ENCODE results near the gene SMC4.
"Not testable (repeated sequence)": the region's sequence is repeated elsewhere in the genome, so short reads cannot be mapped to it uniquely, and the experiment has no call there.

The SMC4 gene

DNA sequence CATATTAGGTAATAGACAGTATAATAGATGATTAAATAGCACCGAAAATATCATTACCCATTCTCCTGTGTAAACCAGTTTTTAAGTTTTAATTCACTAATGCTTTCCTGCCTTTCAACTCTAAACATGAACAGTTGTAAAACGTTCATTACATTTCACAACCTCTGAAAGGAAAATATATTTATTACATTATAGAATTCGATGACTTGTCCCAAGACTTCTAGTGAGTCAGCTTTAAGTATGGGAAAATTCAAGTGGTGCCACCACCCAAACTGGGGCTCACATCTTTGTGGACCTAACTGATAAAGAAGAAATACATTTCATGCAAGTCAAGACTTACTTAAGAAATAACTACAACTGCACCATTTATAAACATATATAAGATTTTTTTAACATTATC is 48.1 kb downstream of the SMC4 start:
- DNase-seq, result no peak

DNA sequence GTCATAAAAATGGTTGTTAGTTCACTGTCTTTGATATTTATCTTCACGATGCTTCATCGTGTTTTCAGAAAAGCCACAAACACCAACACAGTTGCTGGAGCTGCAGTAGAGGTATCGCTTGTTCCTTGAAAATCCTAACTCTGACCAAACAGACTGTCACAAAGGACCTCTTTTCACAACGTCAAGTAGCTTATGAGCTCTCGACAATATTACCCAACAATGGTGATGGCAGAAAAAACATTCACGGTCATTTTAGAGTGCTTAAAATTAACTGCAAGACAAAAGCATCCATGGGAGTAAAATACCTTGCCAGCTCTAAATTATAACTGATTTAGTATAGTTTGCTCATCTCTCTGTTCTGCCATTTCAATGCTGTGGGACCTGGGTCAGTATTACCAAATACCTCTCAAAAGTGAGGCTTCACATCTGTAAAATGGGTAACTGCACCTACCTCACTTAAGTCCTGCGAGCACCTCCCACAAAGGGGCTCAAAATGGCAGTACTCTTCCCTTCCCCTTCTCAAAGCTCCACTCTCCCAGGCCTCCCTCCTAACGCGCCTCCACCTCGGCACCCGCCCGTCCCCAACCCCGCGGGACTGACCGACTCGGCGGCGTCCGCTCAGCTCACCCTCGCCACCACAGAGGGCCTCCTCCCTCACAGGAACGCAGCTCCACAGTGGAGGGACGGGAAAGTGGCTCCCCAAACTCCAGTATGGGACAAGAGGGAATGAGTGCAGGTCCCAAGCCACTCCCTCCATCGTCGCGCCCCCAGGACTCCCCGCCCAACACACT is 49.6 kb downstream of the SMC4 start:
- DNase-seq, result no peak

DNA sequence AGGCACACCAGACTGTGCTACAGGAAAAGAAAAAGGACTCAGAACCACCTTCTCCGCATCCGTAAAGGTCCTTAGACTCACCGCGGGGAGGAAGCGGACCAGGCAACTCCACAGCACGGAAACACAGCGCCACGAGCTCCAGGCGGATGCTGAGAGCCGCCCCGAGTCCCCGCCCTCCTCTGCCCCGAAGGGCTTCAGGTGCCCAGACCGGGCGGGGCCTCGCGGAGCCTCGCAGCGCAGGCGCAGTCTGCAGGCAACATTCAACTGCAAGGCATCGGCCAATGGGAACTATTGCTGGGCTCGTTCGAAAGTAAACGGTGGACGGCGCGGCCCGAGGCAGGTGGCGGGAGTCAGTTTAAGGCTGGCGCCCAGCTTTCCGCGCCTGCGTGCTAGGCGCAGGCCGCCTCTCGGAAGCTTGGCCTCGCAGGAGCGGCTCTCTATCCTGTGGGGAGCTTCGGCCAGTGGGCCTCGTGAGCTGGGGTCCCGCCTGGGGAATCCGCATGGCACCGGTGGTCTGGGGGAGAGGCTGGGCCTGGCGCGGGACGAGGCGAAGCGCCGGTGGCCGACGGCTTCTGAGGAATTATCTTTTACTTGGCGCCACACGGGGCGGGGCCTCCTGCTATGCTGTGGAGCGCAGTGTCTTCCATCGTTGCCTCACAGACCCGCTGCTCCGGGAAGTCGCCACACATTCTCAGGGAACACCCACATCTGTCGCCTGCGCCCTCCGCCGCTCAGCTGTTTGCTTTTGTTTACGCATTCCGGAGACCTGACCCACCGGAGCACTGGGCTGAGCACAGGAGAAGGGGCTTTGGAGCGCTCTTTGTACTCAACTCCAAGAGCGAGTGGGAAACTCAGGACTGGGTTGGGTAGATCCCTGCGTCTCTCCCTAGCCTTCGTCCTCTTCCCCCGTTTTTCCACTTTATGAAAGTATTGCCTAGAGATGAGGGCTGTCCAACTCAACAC is 50.5 kb downstream of the SMC4 start, which contains the start of gene TRIM59:
Gene TRIM59 (minus strand): TSS at position 151 of the 963 bp plus-strand sequence. CDS start 10,603 bp downstream, outside the sequence.
- DNase-seq, result peak; percentile 98

DNA sequence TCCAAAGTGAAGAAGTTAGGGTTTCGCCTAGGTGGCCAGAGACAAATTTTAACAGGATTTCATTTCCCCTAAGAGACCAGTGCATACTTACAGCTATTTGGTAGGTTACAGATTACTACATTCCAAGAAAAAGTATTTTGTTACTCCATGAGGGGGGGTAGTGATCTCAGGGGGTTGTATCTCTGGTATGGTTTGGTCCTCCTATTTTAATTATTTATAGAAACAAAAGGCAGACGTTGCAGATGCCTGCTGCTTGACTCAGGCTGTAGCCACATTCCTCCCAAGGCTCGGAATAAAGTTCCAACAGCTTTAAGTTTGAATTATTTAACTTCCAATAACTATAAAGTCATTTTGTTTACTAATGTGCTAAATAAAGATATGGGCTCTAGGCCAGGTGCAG is 51.4 kb downstream of the SMC4 start:
- DNase-seq, result no peak

DNA sequence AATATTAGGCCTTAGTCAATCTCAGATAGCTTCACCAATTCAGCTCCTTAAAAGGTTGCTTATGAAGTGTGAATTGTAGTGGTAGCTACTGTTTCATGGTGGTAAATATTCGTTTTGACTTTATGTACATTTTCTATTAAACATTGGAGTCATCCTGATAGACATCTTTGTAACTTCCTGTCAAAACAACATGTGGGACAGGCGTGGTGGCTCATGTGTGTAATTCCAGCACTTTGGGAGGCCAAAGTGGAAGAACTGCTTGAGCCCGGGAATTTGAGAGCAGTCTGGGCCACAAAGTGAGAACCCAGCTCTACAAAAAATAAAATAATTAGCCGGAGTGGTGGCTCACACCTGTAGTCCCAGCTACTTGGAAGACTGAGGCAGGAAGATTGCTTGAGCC is 52.2 kb downstream of the SMC4 start:
- DNase-seq, result no peak

DNA sequence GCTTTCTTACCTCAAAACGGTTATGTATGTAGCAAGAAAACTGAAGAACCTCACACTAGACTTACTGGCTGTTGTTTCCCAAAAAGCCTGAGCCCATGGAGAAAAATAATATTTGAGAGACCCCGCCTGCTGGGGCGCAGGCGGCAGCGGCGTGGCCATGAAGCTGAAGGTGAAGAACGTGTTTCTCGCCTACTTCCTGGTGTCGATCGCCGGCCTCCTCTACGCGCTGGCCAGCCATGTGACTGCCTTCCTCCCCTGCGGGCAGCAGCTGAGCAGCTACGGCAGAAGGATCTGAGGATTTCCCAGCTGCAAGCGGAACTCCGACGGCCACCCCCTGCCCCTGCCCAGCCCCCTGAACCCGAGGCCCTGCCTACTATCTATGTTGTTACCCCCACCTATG is 52.8 kb downstream of the SMC4 start:
- DNase-seq, result not testable (repeated sequence)

DNA sequence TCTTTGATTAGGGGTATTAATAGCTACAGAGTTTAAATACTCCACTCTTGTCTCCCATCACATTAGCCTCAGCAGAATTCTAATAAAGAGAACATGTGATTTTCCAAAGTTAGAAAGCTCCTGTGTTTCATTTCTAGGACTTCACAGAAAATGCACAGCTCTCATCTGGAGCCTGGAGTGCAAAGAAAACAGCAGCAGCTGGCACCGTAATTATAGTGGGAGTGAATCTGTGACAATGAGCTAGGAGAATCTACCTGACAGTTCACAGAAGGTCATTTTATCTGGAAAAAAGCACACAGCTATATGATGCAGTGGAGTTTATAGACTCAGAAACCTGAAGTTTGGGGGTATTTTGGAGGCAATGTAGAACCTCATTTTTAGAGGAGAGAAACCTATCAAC is 55.5 kb downstream of the SMC4 start:
- DNase-seq, result no peak

DNA sequence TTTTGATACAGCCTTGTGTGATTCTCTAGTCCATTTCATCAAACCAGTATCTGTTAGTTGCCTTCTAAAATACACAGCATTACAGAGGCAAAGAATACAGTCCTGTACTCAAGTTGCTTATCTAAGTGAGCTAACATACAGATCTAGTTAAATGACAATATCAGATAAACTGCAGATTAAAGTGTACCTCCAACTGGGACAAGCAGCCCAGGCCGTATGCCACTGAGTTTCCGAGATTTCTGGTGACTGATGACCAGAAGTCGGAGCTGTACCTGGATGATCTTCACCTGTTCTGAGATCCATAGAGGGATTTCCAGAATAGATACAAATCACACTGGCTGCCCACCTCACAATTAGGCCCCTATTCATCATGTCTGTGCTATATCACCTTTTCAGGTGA is 56.4 kb downstream of the SMC4 start:
- no peak for DNase-seq

DNA sequence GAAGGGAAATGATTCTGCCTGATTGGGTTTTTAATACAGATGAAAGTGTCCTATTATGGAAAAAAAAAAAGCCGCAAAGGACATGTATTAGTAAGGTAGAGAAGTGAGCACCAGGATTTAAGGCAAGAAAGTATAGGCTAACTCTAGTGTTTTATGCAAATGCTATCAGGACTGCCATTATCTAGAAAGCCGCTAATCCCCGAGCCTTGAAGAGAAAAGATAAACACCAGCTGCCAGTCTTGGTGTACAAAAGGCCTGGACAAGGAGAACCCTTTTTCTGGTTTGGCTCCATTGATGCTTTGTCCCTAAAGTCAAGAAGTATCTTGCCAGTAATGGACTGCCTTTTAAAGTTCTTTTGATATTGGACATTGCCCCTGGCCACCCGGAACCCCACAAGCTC is 58.7 kb downstream of the SMC4 start:
- no peak for DNase-seq

DNA sequence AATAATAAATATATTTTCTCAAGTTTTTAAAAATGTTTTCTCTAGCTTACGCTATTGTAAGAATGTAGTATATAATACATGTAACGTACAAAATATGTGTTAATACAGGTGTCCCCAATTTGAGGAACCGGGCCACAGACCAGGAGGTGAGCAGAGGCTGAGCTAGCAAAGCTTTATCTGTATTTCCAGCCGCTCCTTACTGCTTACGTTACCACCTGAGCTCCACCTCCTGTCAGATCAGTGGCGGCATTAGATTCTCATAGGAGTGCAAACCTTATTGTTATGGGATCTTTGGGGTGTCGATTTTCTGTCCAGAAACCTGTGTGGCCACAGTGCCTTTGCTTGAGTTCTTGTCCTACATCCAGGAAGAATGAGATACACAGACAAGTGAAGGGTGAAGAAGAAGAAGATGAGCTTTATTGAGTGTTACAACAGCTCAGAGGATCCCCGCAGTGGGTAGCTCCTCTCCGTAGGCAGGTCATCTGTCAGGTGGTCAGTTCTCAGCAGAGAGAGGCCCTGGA is 60.1 kb downstream of the SMC4 start:
- DNase-seq, result no peak

DNA sequence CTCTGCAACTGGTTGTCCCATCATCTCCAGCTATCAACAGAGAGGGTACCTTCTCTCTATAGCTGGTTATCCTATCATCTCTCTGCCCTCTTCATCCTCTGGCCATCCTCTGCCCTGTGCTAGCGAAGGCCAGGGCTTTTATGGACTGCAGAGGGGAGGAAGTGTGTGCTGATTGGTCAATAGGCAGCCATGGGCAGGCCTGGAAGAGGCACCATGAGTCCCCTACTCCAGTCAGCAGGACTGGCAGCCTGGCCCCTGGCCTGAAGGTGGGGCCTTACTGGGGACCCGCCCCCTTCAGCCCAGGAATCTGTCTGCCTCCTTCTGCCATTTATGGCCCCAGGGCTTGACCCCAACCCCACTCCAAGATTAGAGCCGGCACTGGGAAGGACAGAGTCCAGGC is 60.6 kb downstream of the SMC4 start:
- DNase-seq, result no peak

DNA sequence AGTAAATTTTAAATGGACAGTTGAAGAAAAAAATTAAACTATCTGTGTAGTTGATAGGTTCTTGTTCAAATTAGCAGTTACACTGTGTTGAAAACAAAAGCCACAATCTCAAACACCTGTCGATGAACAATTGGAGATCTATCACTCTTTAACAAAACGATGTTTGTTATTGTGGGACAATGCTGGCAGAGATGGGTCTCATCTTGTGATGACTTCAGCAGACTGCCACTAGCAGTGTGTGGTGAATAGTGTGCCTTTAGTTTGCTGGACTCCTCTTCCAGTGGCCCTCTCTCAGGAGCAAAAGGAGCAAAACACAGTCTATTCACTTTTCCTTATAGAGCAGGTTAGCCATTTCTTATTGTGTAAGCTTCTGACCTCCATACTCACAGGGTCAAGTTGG is 64.9 kb downstream of the SMC4 start:
- DNase-seq, result no peak

DNA sequence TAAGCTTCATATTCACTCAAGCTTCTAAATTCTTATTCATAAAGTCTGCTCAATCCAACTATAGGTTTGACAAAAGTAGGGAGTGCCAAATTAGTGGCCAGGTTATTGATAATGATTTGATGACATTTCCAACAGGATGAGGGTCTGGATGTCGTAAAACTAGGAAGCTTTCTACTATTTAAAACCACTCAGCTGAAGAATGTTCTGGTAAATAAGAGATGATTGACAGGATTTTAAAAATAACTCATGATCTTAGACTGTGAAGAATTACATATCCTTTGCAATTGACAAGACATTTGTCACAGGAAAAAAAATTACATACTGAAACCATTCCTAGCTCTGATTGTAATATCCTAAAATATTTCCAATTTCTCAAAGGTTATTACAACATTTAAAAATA is 65.5 kb downstream of the SMC4 start:
- DNase-seq, result no peak

DNA sequence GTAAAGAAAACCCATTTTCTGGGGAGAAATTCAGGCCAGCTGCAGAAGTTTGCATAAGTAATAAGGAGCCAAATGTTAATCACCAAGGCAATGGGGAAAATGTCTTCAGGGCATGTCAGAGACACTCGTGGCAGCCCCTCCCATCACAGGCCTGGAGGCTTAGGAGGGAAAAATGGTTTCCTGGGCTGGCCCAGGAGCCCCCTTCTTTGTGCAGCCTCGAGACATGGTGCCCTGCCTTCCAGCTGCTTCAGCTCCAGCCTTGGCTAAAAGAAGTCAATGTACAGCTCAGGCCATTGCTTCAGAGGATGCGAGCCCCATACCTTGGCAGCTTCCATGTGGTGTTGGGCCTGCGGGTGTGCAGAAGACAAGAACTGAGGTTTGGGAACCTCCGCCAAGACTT is 70.7 kb downstream of the SMC4 start:
- DNase-seq, result no peak

DNA sequence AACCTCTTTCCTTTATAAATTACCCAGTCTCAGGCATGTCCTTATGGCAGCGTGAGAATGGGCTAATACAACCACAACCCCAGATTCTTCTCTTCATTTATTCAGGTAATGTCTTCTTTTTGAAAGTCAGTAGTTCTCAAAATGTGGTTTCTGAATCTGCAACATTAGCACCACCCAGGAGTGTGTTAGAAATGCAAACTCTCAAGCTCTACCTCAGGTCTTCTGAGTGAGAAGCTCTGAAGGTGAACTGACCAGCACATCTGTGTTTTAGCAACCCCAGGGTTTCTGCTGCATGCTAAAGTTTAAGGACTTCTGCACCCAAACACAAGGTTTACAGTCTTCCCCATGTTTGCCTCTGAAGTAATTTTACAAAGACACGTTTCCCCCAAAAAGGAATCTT is 72.4 kb downstream of the SMC4 start:
- DNase-seq, result no peak

DNA sequence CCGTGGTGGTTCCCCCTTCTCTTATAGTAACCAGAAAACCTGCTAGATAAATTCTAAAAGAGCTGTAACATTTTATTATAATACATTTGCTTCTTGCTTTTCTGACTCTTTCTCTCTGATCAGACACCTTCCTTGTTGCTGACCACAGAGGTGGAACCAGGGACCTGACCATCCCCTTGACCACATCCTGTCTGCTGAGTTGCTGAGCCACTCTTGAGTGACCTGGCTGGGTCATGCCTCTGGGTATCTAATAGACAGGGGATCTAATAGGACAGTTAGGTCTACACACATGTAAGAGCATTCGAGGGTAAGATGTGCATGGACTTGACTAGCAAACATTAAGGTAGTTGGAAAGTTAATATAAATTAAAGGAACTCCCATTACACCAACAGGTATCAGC is 72.9 kb downstream of the SMC4 start:
- DNase-seq, result no peak

DNA sequence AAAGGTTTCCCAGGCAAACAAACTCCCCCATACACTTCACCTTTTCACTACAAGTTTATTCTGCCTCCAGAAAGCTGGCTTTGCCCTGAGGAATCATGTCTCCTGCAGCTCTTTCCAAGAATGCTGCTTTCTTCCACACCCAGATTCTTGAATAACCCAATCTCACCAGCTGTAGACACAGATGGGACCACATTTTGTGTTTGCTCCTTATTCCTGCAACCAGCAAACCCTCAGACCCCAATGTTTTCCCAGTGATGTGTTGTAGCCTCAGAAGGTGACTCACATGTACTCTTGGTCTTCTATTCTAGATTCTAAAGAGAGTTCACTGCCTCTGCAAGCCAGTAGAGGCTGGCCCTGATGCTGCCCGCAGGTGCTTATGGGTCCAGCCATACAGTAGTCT is 73.8 kb downstream of the SMC4 start:
- no peak for DNase-seq

DNA sequence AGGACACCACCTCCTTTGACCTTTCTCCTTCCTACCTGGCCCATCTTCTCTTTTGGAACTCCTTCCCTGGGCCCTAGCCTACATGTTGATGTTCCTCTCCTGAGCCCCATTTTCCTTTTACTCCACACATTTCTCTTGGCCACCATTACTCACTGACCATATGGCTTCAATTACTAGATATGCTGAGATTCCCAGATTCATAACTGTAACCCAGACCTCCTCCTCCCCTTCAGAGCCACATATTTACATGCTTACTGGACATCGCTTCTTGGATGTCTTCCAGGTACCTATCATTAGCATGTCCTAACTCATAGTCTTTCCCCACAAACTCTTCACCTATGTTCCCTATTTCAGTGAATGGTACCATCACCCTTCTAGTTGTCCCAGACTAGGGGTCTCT is 74.5 kb downstream of the SMC4 start:
- no peak for DNase-seq

DNA sequence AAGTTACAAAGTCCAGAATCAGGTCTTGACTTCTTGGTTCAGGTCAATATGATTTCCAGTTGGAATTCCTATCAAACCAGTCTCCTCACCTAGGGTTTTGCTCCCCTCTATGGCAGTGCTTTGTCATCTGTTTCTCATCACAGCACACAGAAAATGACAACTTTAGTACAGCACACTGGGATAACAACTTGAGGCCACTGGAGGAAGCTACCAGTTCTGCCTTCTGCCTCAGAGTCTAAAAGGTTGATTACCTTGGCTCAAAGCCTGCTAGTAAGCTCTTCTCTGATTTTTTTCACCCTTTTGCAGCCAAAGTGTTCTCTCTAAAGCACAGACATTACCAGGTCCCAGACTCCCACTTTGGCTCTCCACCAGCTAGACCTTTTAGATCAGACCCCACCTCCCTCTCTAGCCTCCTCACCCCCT is 75.0 kb downstream of the SMC4 start:
- DNase-seq, result no peak

DNA sequence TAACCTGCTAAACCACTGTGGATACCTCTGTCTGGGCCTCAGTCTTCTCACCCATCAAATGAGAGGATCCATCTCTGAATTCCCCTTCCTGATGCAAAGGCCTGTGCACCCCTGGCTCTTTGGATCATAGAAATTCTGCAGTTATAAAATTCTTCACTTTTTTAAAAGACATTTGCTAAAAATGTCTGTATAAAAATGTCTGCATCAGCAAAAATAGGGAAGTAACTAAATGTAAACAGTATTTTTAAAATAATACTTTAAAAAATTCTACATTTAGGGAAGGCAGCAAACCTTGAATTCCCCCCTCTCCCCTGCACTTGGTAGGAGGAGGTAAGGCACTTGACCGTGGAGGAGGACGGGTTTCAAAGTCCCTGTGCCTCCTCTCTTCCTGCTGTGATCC is 75.7 kb downstream of the SMC4 start:
- DNase-seq, result no peak

DNA sequence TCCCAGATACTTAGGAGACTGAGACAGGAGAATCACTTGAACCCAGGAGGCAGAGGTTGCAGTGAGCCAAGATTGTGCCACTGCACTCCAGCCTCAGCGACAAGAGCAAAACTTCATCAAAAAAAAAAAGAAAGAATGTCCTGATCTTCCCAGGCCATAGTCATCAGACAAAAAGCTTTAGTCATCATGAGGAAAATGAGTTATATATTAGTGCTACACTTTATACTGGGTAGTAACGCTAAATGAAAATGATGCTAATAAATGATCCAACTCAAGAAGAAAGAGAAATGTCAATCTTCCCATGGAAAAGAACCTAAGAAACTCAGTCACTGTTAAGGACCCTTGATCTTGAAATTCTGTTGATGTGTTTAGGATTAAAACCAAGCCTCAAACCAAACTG is 76.4 kb downstream of the SMC4 start:
- no peak for DNase-seq

DNA sequence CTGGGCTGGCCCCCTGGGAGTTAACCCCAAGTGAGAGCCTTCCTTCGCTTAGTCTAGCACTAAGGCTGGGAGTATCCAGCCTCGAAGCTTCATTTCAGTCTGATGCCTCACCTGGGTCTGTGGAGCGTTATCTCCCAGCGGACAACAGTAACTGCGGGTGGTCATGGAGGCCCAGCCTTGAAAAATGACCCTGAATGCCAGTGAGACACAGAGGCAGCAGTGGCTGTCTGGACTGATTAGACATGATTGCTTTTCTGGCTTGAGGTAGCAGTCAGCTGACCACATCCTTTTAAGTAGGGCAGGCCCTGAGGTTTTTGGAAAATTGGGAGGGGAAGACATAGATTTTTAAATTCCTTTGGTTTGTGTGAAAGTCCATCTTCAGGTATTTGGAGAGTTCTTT is 78.3 kb downstream of the SMC4 start:
- no peak for DNase-seq

DNA sequence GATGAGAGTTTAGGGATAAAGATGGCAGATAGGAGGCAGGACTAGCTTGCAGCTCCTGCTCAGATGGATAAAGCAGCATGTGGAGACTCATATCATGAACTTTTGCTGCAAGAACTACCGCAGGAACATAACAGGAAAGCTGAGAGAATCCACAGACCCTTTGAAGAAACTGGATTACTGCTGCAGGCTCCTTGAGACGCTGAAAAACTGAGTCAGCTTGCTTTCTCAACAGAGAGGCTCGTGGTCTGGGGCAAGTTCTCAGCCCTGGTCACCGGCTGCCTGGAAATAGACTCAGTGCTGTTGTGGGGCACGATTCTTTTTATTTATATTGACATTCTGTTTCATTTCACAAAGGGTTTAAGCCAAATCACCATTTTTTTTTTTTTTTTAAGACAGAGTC is 78.9 kb downstream of the SMC4 start:
- DNase-seq, result no peak

DNA sequence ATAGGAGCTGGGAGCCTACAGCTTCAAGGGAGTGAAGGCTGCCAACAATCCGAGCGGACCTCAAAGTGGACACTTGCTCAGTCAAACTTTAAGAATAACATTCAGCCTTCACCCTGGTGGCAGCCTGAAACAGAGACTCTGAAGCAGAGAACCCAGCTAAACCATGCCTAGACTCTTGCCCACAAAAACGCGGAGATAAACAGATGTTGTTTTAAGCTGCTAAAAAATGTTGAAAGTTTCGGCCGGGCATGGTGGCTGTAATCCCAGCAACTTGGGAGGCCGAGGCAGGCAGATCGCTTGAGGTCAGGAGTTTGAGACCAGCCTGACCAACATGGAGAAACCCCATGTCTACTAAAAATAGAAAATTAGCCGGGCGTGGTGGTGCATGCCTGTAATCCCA is 79.9 kb downstream of the SMC4 start:
- no peak for DNase-seq

Data from CD4-positive, alpha-beta T cell treated with Interleukin-17A for 4 hours (primary cell).